Measurements from ENCODE around the gene RAET1L.
"Not testable (repeated sequence)": the region's sequence is repeated elsewhere in the genome, so short reads cannot be mapped to it uniquely, and the experiment has no call there.

The RAET1L gene

GRCh38 chr6:150015281-150016001, 9.9 kb downstream of the RAET1L start:
- DNase-seq = not testable (repeated sequence)

GRCh38 chr6:150014623-150015280, 10.6 kb downstream of the RAET1L start:
- DNase-seq = not testable (repeated sequence)

- not testable (repeated sequence) for DNase-seq
Measured at GRCh38 chr6:150013785-150014622, 11.3 kb downstream of the RAET1L start.

- DNase-seq = not testable (repeated sequence)
Measured at GRCh38 chr6:150012846-150013784, 12.2 kb downstream of the RAET1L start.

GRCh38 chr6:150008588-150008987, 16.7 kb downstream of the RAET1L start:
- DNase-seq = no peak

GRCh38 chr6:150006961-150007464, 18.3 kb downstream of the RAET1L start:
- no peak for DNase-seq

GRCh38 chr6:150005761-150006651, 19.3 kb downstream of the RAET1L start:
- peak; percentile 17 for DNase-seq

- peak; percentile 97 for DNase-seq
Measured at GRCh38 chr6:150004783-150005717, 20.3 kb downstream of the RAET1L start.

GRCh38 chr6:150004101-150004782, 21.1 kb downstream of the RAET1L start:
- no peak for DNase-seq

GRCh38 chr6:150003599-150003998, 21.7 kb downstream of the RAET1L start:
- not testable (repeated sequence) for DNase-seq

- DNase-seq = no peak
Measured at GRCh38 chr6:150002710-150003109, 22.6 kb downstream of the RAET1L start.

- DNase-seq = no peak
Measured at GRCh38 chr6:150001295-150002008, 23.9 kb downstream of the RAET1L start.

- DNase-seq = no peak
Measured at GRCh38 chr6:149999636-150000035, 25.7 kb downstream of the RAET1L start.

GRCh38 chr6:149995971-149996370, 29.4 kb downstream of the RAET1L start:
- no peak for DNase-seq

GRCh38 chr6:149995235-149995750, 30.0 kb downstream of the RAET1L start:
- DNase-seq = no peak

- no peak for DNase-seq
Measured at GRCh38 chr6:149991838-149992237, 33.5 kb downstream of the RAET1L start.

- DNase-seq = not testable (repeated sequence)
Measured at GRCh38 chr6:149991472-149991795, 33.9 kb downstream of the RAET1L start.
